Osteoblast (primary cell): Measurements from ENCODE around the gene GRIN1. TPM values are rescaled to one million over a fixed set of nuclear protein-coding genes. Genes with fewer than 3 reads are reported as not detected.
A peak's percentile ranks its signal among the peaks of the same experiment; 100 is the strongest.

Experiments used
- DNase-seq: peaks from one replicate; pipeline ENCODE4 v3.0.0; 2011; ENCODE audit warnings: low spot score, mixed read lengths; ENCODE audit not compliant: insufficient read length; ENCODE audit errors: missing footprints
- H2AFZ ChIP-seq: 2 replicates; pipeline ENCODE4 v1.6.0; 2011; ENCODE audit warnings: mild to moderate bottlenecking, low read length
- H3K27ac ChIP-seq: 2 replicates; pipeline ENCODE4 v1.5.1; 2011; ENCODE audit warnings: mild to moderate bottlenecking, low read depth, low read length, moderate library complexity
- H3K27me3 ChIP-seq: 2 replicates; pipeline ENCODE4 v1.6.0; 2012; ENCODE audit warnings: mild to moderate bottlenecking, control low read depth, inconsistent platforms, low read length, moderate library complexity; ENCODE audit not compliant: insufficient read depth
- H3K36me3 ChIP-seq: 2 replicates; pipeline ENCODE4 v1.5.1; 2011; ENCODE audit warnings: mild to moderate bottlenecking, low read length, control low read depth, moderate library complexity; ENCODE audit not compliant: insufficient read depth
- H3K4me1 ChIP-seq: 2 replicates; pipeline ENCODE4 v1.5.1; 2011; ENCODE audit warnings: mild to moderate bottlenecking, low read length, control low read depth, moderate library complexity; ENCODE audit not compliant: insufficient read depth
- H3K4me2 ChIP-seq: 2 replicates; pipeline ENCODE4 v1.6.0; 2011; ENCODE audit warnings: mild to moderate bottlenecking, low read length; ENCODE audit not compliant: insufficient read depth
- H3K4me3 ChIP-seq: fragments of 200-600 bp; sonication (generic); 3 replicates; pipeline ENCODE4 v1.5.1; 2012; ENCODE audit warnings: mild to moderate bottlenecking, low read length, inconsistent platforms; ENCODE audit not compliant: insufficient read depth
- H3K79me2 ChIP-seq: 2 replicates; pipeline ENCODE4 v1.6.0; 2012; ENCODE audit warnings: mild to moderate bottlenecking, low read length, control low read depth, inconsistent platforms; ENCODE audit not compliant: insufficient read depth
- H3K9me3 ChIP-seq: 2 replicates; pipeline ENCODE4 v1.5.1; 2011; ENCODE audit warnings: low read depth, low read length, control low read depth
- H4K20me1 ChIP-seq: 2 replicates; pipeline ENCODE4 v1.6.0; 2012; ENCODE audit warnings: mild to moderate bottlenecking, low read length, control low read depth; ENCODE audit not compliant: insufficient read depth
- total RNA-seq: library from RNA; depleted of rRNA; stranded (reverse); fragments of >200 nt; gene quantifications from 2 replicates; pipeline ENCODE4 v1.2.3, GENCODE V29; 2012
- TF ChIP-seq, protein P1 (sequence below): IDR thresholded peaks from 2 replicates; pipeline ENCODE4 v1.5.1; 2011; ENCODE audit warnings: mild to moderate bottlenecking, low read depth, low read length, moderate library complexity; ENCODE audit errors: extremely low read depth

GRIN1 gene
- total RNA-seq, 1 donor: not detected

DNA sequence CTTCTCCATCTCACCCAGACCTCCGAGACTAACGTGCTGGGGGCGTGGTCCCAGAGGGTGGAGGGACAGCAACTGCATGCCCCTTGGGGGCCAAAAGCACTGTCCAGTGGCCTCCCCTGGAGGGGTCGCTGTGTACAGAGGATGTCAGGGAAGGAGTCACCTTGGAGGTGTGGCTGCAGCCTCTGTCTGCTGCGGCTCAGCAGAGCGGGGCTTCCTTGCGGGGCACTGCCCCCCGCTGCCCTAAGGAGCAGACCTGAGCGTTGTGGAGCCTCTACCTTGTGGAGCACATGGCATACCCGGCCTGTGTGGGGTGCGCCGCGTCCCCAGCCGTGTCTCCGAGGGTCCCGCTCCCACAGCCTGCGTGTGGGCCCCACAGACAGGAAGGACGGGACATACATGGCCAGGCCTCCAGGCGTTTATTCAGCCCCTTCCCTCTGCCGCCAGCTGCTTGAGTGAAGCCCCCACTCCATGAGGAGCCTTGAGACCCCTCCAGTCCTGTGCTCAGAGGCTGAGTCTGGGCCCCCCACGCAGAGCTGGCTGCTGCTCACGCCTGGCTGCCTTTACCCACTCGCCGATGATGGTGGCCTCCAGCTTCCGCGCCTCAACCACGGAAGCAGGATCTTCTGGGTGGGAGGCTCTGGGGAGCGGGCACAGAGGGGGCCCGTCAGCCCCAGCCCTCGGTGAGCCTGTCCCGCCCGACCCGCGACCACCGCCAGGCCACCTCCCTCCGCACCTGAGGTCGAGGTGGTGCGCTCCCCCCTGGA, 28.6 kb upstream of the GRIN1 start:
- TF ChIP-seq, protein P1, sequence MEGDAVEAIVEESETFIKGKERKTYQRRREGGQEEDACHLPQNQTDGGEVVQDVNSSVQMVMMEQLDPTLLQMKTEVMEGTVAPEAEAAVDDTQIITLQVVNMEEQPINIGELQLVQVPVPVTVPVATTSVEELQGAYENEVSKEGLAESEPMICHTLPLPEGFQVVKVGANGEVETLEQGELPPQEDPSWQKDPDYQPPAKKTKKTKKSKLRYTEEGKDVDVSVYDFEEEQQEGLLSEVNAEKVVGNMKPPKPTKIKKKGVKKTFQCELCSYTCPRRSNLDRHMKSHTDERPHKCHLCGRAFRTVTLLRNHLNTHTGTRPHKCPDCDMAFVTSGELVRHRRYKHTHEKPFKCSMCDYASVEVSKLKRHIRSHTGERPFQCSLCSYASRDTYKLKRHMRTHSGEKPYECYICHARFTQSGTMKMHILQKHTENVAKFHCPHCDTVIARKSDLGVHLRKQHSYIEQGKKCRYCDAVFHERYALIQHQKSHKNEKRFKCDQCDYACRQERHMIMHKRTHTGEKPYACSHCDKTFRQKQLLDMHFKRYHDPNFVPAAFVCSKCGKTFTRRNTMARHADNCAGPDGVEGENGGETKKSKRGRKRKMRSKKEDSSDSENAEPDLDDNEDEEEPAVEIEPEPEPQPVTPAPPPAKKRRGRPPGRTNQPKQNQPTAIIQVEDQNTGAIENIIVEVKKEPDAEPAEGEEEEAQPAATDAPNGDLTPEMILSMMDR: no peak
- Histone ChIP-seq H3K27ac (no peak overlapping the region), H3K4me1 (no peaks in the 10 kb centered on the region), H3K4me3 (no peak overlapping the region), H3K79me2 (peaks cover 5% of the 10 kb centered on the region), H4K20me1 (peaks cover 5% of the 10 kb centered on the region), H3K9me3 (no peaks in the 10 kb centered on the region), H2AFZ (no peak overlapping the region), H3K36me3 (peaks cover 19% of the 10 kb centered on the region), H3K4me2 (no peak overlapping the region), H3K27me3 (no peaks in the 10 kb centered on the region)
- DNase-seq: peak; percentile 79

DNA sequence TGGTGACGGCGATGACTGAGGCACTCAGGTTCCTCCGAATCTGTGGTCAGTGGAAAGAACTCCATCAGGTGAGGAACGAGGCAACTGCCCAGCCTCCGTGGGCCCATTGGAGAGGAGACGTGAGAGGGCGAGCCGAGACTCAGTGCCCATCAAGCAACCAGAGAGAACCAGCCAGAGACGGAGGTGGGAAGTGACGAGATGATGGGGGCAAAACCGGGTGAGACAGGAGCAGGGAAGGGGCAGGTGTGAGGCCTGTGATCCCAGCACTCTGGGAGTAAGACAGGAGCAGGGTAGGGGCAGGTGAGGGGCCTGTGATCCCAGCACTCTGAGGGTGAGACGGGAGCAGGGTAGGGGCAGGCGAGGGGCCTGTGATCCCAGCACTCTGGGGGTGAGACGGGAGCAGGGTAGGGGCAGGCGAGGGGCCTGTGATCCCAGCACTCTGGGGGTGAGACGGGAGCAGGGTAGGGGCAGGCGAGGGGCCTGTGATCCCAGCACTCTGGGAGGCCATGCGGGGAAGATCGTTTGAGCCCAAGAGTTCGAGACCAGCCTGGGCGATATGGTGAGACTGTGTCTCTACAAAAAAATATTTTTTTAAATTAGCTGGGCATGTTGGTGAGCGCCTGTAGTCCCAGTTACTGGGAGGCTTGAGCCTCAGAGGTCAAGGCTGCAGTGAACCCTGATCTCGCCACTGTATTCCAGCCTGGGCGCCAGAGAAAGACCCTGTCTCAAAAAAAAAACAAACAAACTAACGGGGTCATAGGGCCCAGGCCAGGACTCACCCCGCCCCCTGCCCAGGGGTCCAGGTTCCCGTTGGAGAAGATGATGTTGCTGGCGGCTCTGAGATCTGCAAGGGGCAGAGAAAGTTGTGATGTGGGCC, 27.8 kb upstream of the GRIN1 start:
- Histone ChIP-seq H2AFZ (no peak overlapping the region), H3K9me3 (no peaks in the 10 kb centered on the region), H4K20me1 (peaks cover 5% of the 10 kb centered on the region), H3K4me3 (no peak overlapping the region), H3K36me3 (peaks cover 19% of the 10 kb centered on the region), H3K27ac (no peak overlapping the region), H3K79me2 (peaks cover 5% of the 10 kb centered on the region), H3K4me2 (no peak overlapping the region), H3K4me1 (no peaks in the 10 kb centered on the region), H3K27me3 (no peaks in the 10 kb centered on the region)
- TF ChIP-seq, protein P1: no peak
- peak; percentile 93 for DNase-seq

DNA sequence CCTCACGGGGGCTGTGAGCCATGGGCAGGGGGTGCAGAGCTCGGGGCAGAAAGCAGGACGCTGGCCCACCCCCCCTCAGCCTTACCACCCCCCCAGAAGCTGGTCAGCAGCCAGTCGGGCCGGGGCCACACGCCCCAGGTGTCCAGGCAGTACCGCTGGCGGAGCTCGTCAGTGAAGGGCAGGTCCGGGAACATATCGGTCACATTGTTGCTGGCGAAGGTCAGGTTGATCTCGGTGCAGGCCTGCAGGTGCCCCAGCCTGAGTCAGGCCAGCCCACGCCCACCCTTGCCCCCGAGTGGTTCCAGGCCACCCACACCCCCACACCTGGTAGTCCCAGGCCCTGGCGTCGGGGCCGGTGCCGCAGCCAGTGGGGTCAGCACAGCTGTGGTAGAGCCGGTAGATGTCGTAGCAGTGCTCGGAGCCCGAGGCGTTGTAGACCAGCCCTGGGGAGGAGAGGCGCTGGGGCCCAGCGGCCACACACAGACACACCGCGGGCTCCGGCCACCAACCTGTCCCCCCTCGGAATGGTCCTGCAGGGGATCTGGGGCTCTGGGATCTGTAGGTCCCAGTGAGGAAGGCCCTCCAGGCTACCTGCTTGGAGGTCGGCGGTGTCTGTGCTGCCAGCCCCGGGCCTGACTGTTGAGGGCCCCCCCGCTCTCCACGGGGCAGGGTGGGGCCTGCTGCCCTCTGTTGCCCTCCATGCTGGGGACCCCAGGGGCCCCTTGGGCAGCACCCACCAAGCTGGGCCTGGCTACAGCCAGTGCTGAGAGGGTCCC, 27.0 kb upstream of the GRIN1 start:
- Histone ChIP-seq H2AFZ (no peak overlapping the region), H3K4me1 (no peaks in the 10 kb centered on the region), H3K9me3 (no peaks in the 10 kb centered on the region), H3K36me3 (peaks cover 16% of the 10 kb centered on the region), H4K20me1 (peaks cover 5% of the 10 kb centered on the region), H3K27ac (no peak overlapping the region), H3K79me2 (peaks cover 5% of the 10 kb centered on the region), H3K4me3 (no peak overlapping the region), H3K27me3 (no peaks in the 10 kb centered on the region), H3K4me2 (no peak overlapping the region)
- TF ChIP-seq, protein P1: no peak
- DNase-seq: peak; percentile 81
